PFSK-1 (cell line): ENCODE results near the gene PRDM16.

Experiments used
- POLR2AphosphoS5 ChIP-seq: IDR thresholded peaks from 2 replicates; pipeline ENCODE4 v1.6.1; 2012; ENCODE audit warnings: low read depth, mild to moderate bottlenecking, control low read depth, low read length, moderate library complexity
- SIN3A ChIP-seq: IDR thresholded peaks from 2 replicates; pipeline ENCODE4 v1.6.1; 2012; ENCODE audit warnings: mild to moderate bottlenecking, low read length, moderate library complexity, borderline replicate concordance; ENCODE audit not compliant: insufficient read depth

GRCh38 chr1:3366126-3367051 is 297.4 kb downstream of the PRDM16 start:
- TF ChIP-seq POLR2AphosphoS5 (no peak), SIN3A (no peak)
